Caco-2 (cell line): ENCODE results near the gene PLEKHA6. TPM values are rescaled to one million over a fixed set of nuclear protein-coding genes. Genes with fewer than 3 reads are reported as not detected.
A peak's percentile ranks its signal among the peaks of the same experiment; 100 is the strongest.

ENCODE experiments used
- BruUV-seq: library from RNA; stranded (reverse); fragments of 400-500 nt; replicated peaks from 2 replicates; lab custom pipeline; 2021; lab: Mats Ljungman, UMichigan
- CTCF ChIA-PET: fragments of 300-600 bp; sonication (Branson Sonifier 250); formaldehyde crosslinking; loops from one replicate; lab custom pipeline; 2022; ENCODE audit warnings: antibody characterized with exemption; lab: Charles Lee
- POLR2A ChIA-PET: fragments of 300-600 bp; sonication (Branson Sonifier 250); formaldehyde crosslinking; loops from one replicate; lab custom pipeline; 2022; ENCODE audit warnings: antibody characterized with exemption; lab: Charles Lee
- DNase-seq, 2 experiments: peaks; one replicate each; pipeline versions ENCODE4 v3.0.0 to v3.0.0-alpha.2; 2020 to 2022
- H3K27me3 ChIP-seq: replicated peaks from 2 replicates; pipeline ENCODE4 v1.6.0; 2011; ENCODE audit warnings: low read length; ENCODE audit not compliant: control insufficient read depth, insufficient read depth
- H3K36me3 ChIP-seq: 2 replicates; pipeline ENCODE4 v1.5.1; 2011; ENCODE audit warnings: low read length; ENCODE audit not compliant: control insufficient read depth, insufficient read depth
- H3K4me1 ChIP-seq: fragments of 250-450 bp; sonication (Bioruptor Pico); 2 replicates; pipeline ENCODE4 v1.5.1; 2020; ENCODE audit warnings: mild to moderate bottlenecking
- H3K4me3 ChIP-seq: 2 replicates; pipeline ENCODE4 v1.5.1; 2011; ENCODE audit warnings: low read depth, mild to moderate bottlenecking, control low read depth, low read length
- H3K9me3 ChIP-seq: fragments of 250-450 bp; sonication (Bioruptor Pico); 2 replicates; pipeline ENCODE4 v1.5.1; 2020; ENCODE audit warnings: mild to moderate bottlenecking, moderate library complexity
- H3K27ac Mint-ChIP-seq: one replicate; pipeline ENCODE4 v1.8.0; 2022; ENCODE audit warnings: mixed read lengths; ENCODE audit not compliant: unreplicated experiment
- H3K27me3 Mint-ChIP-seq: one replicate; pipeline ENCODE4 v1.8.0; 2022; ENCODE audit warnings: mixed read lengths; ENCODE audit not compliant: insufficient read depth, unreplicated experiment
- H3K36me3 Mint-ChIP-seq: one replicate; pipeline ENCODE4 v1.8.0; 2022; ENCODE audit warnings: mild to moderate bottlenecking, mixed read lengths; ENCODE audit not compliant: insufficient read depth, unreplicated experiment
- H3K4me1 Mint-ChIP-seq: one replicate; pipeline ENCODE4 v1.8.0; 2022; ENCODE audit warnings: low read depth, mixed read lengths; ENCODE audit not compliant: unreplicated experiment
- H3K4me3 Mint-ChIP-seq: one replicate; pipeline ENCODE4 v1.8.0; 2022; ENCODE audit warnings: mild to moderate bottlenecking, moderate library complexity, mixed read lengths; ENCODE audit not compliant: unreplicated experiment
- H3K9me3 Mint-ChIP-seq: one replicate; pipeline ENCODE4 v1.8.0; 2022; ENCODE audit warnings: mixed read lengths; ENCODE audit not compliant: unreplicated experiment
- intact Hi-C: fragments of 100-400 bp; cut with micrococcal nuclease; formaldehyde crosslinking; loops from one replicate; pipeline ENCODE4 v1.10.0; 2022; ENCODE audit not compliant: unreplicated experiment
- total RNA-seq: library from RNA; stranded (reverse); gene quantifications from 2 replicates; pipeline ENCODE4 v1.2.3, GENCODE V29; 2022
- TF ChIP-seq, protein P1 (sequence below), 2 experiments: fragments of 200-600 bp in 1 of 2; IDR thresholded peaks; 1 replicate in 1 of 2; 2 replicates in 1 of 2; pipeline versions ENCODE4 v1.5.1 to v1.8.0; 2011 to 2022; ENCODE audit warnings: antibody characterized with exemption in 1 of 2, control low read depth in 1 of 2, inconsistent platforms in 1 of 2, low read depth in 1 of 2, low read length in 1 of 2, mild to moderate bottlenecking in 1 of 2, moderate library complexity in 1 of 2; ENCODE audit not compliant: insufficient read depth in 1 of 2, severe bottlenecking in 1 of 2, unreplicated experiment in 1 of 2

PLEKHA6 gene
- total RNA-seq, 1 experiment from 2014 or later, result 18.8 TPM

DNA sequence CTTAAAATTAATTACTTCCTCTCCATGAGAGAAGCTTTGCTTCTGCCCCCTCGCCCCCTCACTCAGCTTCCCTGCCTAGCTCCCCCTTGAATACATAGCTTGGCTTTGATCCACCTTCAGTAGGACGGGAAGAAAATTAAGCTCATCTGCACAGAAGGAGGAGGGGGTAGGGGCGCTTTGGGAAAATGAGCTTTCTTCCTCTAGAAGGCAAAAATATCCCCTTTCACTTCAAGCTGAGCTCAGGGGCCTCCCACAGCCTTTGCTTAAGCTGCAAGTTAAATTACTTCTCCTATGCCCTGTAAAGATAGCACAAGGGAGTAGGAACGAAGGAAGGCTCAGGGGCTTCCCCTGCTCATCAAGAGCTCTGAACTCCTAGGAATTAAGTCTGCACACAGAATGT, 80.8 kb downstream of the PLEKHA6 start:
- BruUV-seq, result no TSS peak
- H3K4me3 Mint-ChIP-seq, result no peak overlapping the region
- no peaks in the 10 kb centered on the region for H3K27me3 Mint-ChIP-seq
- Histone ChIP-seq H3K4me1 (no peaks in the 10 kb centered on the region), H3K27me3 (no peaks in the 10 kb centered on the region), H3K36me3 (0 out of 2 replicates have a peak, but pooled peaks cover 1% of the 10 kb centered on the region), H3K4me3 (no peak overlapping the region), H3K9me3 (no peaks in the 10 kb centered on the region)
- TF ChIP-seq, protein P1, sequence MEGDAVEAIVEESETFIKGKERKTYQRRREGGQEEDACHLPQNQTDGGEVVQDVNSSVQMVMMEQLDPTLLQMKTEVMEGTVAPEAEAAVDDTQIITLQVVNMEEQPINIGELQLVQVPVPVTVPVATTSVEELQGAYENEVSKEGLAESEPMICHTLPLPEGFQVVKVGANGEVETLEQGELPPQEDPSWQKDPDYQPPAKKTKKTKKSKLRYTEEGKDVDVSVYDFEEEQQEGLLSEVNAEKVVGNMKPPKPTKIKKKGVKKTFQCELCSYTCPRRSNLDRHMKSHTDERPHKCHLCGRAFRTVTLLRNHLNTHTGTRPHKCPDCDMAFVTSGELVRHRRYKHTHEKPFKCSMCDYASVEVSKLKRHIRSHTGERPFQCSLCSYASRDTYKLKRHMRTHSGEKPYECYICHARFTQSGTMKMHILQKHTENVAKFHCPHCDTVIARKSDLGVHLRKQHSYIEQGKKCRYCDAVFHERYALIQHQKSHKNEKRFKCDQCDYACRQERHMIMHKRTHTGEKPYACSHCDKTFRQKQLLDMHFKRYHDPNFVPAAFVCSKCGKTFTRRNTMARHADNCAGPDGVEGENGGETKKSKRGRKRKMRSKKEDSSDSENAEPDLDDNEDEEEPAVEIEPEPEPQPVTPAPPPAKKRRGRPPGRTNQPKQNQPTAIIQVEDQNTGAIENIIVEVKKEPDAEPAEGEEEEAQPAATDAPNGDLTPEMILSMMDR (IDR thresholded peaks at IDR 0.05; ENCODE audit: insufficient read depth in 1 of 2, low read depth in 1 of 2, low read length in 1 of 2, severe bottlenecking in 1 of 2, unreplicated experiment in 1 of 2), result no peak
- POLR2A ChIA-PET, result interaction anchor here (1.5 kb wide), 1 partner anchor 9 kb away, joined by 4 read pairs; no protein-coding TSS in a partner anchor
- no peaks in the 10 kb centered on the region for H3K4me1 Mint-ChIP-seq
- H3K9me3 Mint-ChIP-seq, result no peaks in the 10 kb centered on the region
- no peak for DNase-seq
- intact Hi-C loops, result no loop called here
- CTCF ChIA-PET, result interaction anchor here (0.6 to 1.4 kb wide), 2 partner anchors 12 to 120 kb away, joined by 3 read pairs; no protein-coding TSS in a partner anchor
- H3K27ac Mint-ChIP-seq, result peak overlapping the region; percentile 23
- no peaks in the 10 kb centered on the region for H3K36me3 Mint-ChIP-seq

DNA sequence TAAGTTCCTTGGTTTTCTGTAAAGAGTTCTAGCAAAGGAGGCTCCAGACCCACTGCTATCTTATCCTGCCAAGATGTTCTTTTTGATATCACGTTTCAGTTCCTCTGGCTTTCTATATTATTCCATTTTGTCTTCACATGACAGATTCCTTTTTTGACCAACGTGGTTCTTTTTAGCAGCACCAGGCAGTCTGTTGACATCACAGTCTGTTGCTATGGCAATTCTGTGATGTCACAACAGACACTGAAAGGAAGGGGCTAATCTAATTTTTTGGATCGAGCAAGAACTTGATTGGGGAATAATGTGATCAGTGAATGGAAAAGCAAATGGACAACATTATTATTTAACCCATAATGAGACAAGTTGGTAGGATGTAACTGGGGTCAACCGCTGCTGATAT, 81.5 kb downstream of the PLEKHA6 start:
- no peak for DNase-seq
- Histone ChIP-seq H3K27me3 (no peaks in the 10 kb centered on the region), H3K9me3 (no peaks in the 10 kb centered on the region), H3K4me1 (no peaks in the 10 kb centered on the region), H3K4me3 (no peak overlapping the region), H3K36me3 (0 out of 2 replicates have a peak, but pooled peaks cover 1% of the 10 kb centered on the region)
- intact Hi-C loops, result no loop called here
- H3K9me3 Mint-ChIP-seq, result no peaks in the 10 kb centered on the region
- H3K27me3 Mint-ChIP-seq, result no peaks in the 10 kb centered on the region
- TF ChIP-seq, protein P1 (IDR thresholded peaks at IDR 0.05; ENCODE audit: insufficient read depth in 1 of 2, low read depth in 1 of 2, low read length in 1 of 2, severe bottlenecking in 1 of 2, unreplicated experiment in 1 of 2), result no peak
- H3K4me3 Mint-ChIP-seq, result no peak overlapping the region
- ChIA-PET POLR2A (interaction anchor here (1.5 kb wide), 1 partner anchor 10 kb away, joined by 4 read pairs; no protein-coding TSS in a partner anchor), CTCF (interaction anchor here (0.6 to 1.4 kb wide), 2 partner anchors 12 to 121 kb away, joined by 3 read pairs; no protein-coding TSS in a partner anchor)
- no peaks in the 10 kb centered on the region for H3K36me3 Mint-ChIP-seq
- no TSS peak for BruUV-seq
- peak overlapping the region; percentile 23 for H3K27ac Mint-ChIP-seq
- no peaks in the 10 kb centered on the region for H3K4me1 Mint-ChIP-seq

DNA sequence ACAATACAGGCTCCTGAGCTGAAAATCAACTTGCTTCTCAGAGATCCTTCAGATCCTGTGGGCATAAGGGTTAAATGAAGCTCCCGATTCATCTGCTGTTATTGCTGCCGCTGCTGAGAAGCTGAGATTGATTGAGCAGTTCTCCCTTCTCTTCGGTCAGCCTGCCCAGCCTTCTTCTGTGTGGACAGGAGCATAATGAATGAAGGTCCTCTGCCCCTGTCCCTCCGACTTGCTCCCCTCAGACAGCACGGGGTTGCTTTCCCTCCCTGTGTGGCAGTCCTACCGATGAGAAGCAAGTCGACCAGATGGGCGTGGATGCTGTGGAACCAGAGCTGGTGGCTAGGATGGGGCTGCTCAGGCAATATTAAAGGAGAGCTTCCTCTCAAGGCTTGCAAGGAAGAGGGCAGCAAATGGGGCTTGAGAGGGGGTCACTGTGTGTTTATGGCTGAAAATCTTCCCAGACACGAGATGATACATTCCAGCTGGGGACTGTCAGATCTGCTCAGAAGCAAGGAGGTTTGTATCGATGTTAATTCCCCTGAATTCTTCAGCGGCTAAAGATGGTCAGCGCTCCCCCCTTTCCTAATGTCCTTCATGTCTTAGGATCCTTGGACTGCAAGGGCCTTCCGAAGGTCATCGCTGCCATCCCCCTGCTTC, 82.0 kb downstream of the PLEKHA6 start:
- H3K36me3 ChIP-seq, result peaks cover 3% of the 10 kb centered on the region; the same call in 1 of the 2 replicates
- H3K9me3 ChIP-seq, result no peaks in the 10 kb centered on the region
- Mint-ChIP-seq H3K9me3 (no peaks in the 10 kb centered on the region), H3K4me1 (no peaks in the 10 kb centered on the region), H3K4me3 (no peak overlapping the region), H3K27me3 (no peaks in the 10 kb centered on the region), H3K27ac (peak overlapping the region; percentile 23), H3K36me3 (no peaks in the 10 kb centered on the region)
- H3K4me1 ChIP-seq, result no peaks in the 10 kb centered on the region
- no TSS peak for BruUV-seq
- H3K27me3 ChIP-seq, result no peaks in the 10 kb centered on the region
- CTCF ChIA-PET, result interaction anchor here (1.4 kb wide), 1 partner anchor 121 kb away, joined by 3 read pairs; no protein-coding TSS in a partner anchor
- intact Hi-C loops, result no loop called here
- no peak overlapping the region for H3K4me3 ChIP-seq
- POLR2A ChIA-PET, result interaction anchor here (1.5 kb wide), 1 partner anchor 10 kb away, joined by 4 read pairs; no protein-coding TSS in a partner anchor
- TF ChIP-seq, protein P1 (IDR thresholded peaks at IDR 0.05; ENCODE audit: insufficient read depth in 1 of 2, low read depth in 1 of 2, low read length in 1 of 2, severe bottlenecking in 1 of 2, unreplicated experiment in 1 of 2), result no peak
- DNase-seq, result no peak
